ENCODE measurements around the gene SORCS2.

Gene SORCS2

DNA sequence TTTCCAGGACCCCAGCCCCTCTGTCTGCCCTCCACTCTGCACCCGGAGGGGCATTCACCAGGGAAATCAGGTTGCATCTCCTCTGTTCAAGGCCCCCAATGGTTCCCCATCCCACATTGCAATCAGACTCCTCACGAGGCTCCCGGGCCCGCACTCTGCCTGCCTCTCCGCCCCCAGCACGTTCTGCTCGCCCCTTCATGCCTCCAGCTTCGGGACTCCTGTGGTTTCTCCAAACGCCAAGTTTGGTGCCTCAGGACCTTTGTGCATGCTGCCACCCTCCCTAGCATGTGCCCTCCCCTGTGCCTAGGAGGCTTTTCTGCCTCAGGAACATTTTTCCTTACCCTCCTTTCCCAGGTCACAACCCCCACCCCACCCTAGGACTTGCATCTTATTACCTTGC lies 426.0 kb downstream of the SORCS2 start:
- H3K4me2 ChIP-seq (ENCODE audit: low read length), result no peak overlapping the region
- no peaks in the 10 kb centered on the region for H3K79me2 ChIP-seq (ENCODE audit: control insufficient read depth, low read length)
- no peaks in the 10 kb centered on the region for H3F3A ChIP-seq (ENCODE audit: control insufficient read depth, insufficient read depth)
- no peak overlapping the region for H3K4me3 ChIP-seq (ENCODE audit: low read length)
- no peaks in the 10 kb centered on the region for H3K27me3 ChIP-seq (ENCODE audit: control insufficient read depth, low read length)
- H3K27ac ChIP-seq (ENCODE audit: low read depth, low read length), result no peak overlapping the region
- no peak for TF ChIP-seq CTCF (IDR thresholded peaks at IDR 0.05; ENCODE audit: low read depth, low read length, poor library complexity, severe bottlenecking)
- TF ChIP-seq EZH2phosphoT487 (IDR thresholded peaks at IDR 0.05; ENCODE audit: borderline replicate concordance, low read length), result no peak
- H3K9me2 ChIP-seq (replicated peaks; ENCODE audit: control insufficient read depth, low read length), result no peaks in the 10 kb centered on the region
- no peaks in the 10 kb centered on the region for H3K4me1 ChIP-seq (ENCODE audit: control insufficient read depth, low read length)
- H3K9me3 ChIP-seq (ENCODE audit: control insufficient read depth, insufficient read depth, low read length), result no peaks in the 10 kb centered on the region
- no peaks in the 10 kb centered on the region for H4K20me1 ChIP-seq (ENCODE audit: control insufficient read depth, insufficient read depth, low read depth, low read length)
- H3K36me3 ChIP-seq (ENCODE audit: control insufficient read depth, low read length), result no peaks in the 10 kb centered on the region

DNA sequence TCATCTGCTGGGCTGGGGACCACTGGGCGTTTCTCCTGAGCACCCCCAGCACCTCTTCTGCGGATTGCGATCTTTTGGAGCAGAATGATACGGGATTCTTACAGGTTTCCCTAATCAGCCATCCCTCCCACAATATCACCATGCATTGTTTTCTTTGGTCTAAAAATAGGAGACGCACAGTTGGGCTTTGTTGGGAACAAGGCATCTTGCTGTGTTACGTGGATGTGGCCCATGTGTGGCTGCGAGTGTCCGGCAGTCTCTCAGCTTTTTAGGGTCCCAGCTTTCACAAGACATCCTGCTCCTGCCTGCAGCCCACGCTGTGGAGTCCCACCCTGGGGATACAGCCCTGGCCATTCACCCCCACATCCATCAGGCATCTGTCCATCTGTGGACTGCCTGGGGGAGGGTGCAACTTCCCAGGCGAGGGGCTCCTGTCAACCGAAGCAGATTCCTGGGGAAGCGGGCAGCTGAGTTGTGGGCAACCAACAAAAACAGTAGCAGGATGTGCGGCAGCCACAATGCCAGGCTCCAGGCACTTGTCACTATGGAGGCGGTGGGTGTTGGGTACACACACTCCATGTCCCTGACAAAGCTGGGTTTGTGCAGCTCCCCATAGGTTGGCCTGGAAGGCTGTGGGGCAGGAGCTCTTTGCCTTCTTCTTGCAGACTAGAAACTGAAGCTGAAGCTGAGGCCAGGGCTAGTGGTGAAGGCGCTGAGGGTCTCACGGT lies 427.9 kb downstream of the SORCS2 start:
- Histone ChIP-seq H3K36me3 (ENCODE audit: control insufficient read depth, low read length) (no peaks in the 10 kb centered on the region), H3K4me2 (ENCODE audit: low read length) (no peak overlapping the region), H3F3A (ENCODE audit: control insufficient read depth, insufficient read depth) (no peaks in the 10 kb centered on the region), H3K9me3 (ENCODE audit: control insufficient read depth, insufficient read depth, low read length) (no peaks in the 10 kb centered on the region), H3K27me3 (ENCODE audit: control insufficient read depth, low read length) (no peaks in the 10 kb centered on the region), H3K9me2 (replicated peaks; ENCODE audit: control insufficient read depth, low read length) (no peaks in the 10 kb centered on the region), H3K27ac (ENCODE audit: low read depth, low read length) (no peak overlapping the region), H3K4me3 (ENCODE audit: low read length) (no peak overlapping the region), H3K79me2 (ENCODE audit: control insufficient read depth, low read length) (no peaks in the 10 kb centered on the region), H4K20me1 (ENCODE audit: control insufficient read depth, insufficient read depth, low read depth, low read length) (no peaks in the 10 kb centered on the region), H3K4me1 (ENCODE audit: control insufficient read depth, low read length) (no peaks in the 10 kb centered on the region)
- TF ChIP-seq CTCF (IDR thresholded peaks at IDR 0.05; ENCODE audit: low read depth, low read length, poor library complexity, severe bottlenecking) (no peak), EZH2phosphoT487 (IDR thresholded peaks at IDR 0.05; ENCODE audit: borderline replicate concordance, low read length) (no peak)

DNA sequence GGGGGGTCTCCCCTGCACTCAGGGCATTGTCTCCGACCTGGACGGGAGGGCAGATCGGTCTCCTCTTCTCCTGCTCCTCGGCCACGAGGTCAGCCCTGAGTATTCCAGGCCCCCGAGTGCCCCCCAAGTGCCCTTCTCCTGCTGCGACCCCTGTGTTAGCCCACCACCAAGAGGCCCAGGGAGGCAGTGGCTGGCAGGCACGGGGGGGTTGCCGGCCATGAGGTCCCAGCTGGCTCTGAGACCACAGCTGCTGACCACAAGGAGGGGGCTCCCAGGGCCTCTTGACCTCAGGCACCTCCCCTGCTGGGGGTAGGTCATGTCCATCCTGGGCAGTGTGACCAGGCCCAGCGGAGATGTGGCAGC lies 428.5 kb downstream of the SORCS2 start:
- Histone ChIP-seq H3K9me3 (ENCODE audit: control insufficient read depth, insufficient read depth, low read length) (no peaks in the 10 kb centered on the region), H3K4me1 (ENCODE audit: control insufficient read depth, low read length) (no peaks in the 10 kb centered on the region), H3K27me3 (ENCODE audit: control insufficient read depth, low read length) (no peaks in the 10 kb centered on the region), H3K4me3 (ENCODE audit: low read length) (no peak overlapping the region), H3K79me2 (ENCODE audit: control insufficient read depth, low read length) (no peaks in the 10 kb centered on the region), H3K27ac (ENCODE audit: low read depth, low read length) (no peak overlapping the region), H3K9me2 (replicated peaks; ENCODE audit: control insufficient read depth, low read length) (no peaks in the 10 kb centered on the region), H3F3A (ENCODE audit: control insufficient read depth, insufficient read depth) (no peaks in the 10 kb centered on the region), H4K20me1 (ENCODE audit: control insufficient read depth, insufficient read depth, low read depth, low read length) (no peaks in the 10 kb centered on the region), H3K36me3 (ENCODE audit: control insufficient read depth, low read length) (no peaks in the 10 kb centered on the region), H3K4me2 (ENCODE audit: low read length) (no peak overlapping the region)
- TF ChIP-seq EZH2phosphoT487 (IDR thresholded peaks at IDR 0.05; ENCODE audit: borderline replicate concordance, low read length), result no peak
- TF ChIP-seq CTCF (IDR thresholded peaks at IDR 0.05; ENCODE audit: low read depth, low read length, poor library complexity, severe bottlenecking), result no peak

Measured in DOHH2 (cell line).